Right cardiac atrium (tissue), 5 donors: ENCODE measurements around the gene FAM20C. TPM values are rescaled to one million over a fixed set of nuclear protein-coding genes. Genes with fewer than 3 reads are reported as not detected.

Experiments
- ATAC-seq, 2 donors: fragments of 200-7000 bp; cut with Tn5 transposase; one replicate each; pipeline versions ENCODE4 v1.8.0 to v1.9.1; 2020; ENCODE audit warnings: moderate library complexity in 2 of 2, mild to moderate bottlenecking in 1 of 2
- DNase-seq, 3 donors: peaks; one replicate each; pipeline ENCODE4 v3.0.0-alpha.2; 2020
- H3K27ac ChIP-seq: one replicate; pipeline ENCODE4 v1.5.1; 2013; ENCODE audit warnings: mild to moderate bottlenecking, low read length, control low read depth, moderate library complexity
- H3K27me3 ChIP-seq: one replicate; pipeline ENCODE4 v1.6.1; 2013; ENCODE audit not compliant: control insufficient read depth, insufficient read depth
- H3K4me1 ChIP-seq: one replicate; pipeline ENCODE4 v1.6.1; 2013; ENCODE audit warnings: low read length; ENCODE audit not compliant: control insufficient read depth, insufficient read depth
- H3K4me3 ChIP-seq: one replicate; pipeline ENCODE4 v1.5.1; 2013; ENCODE audit warnings: low read length, control low read depth
- H3K9me3 ChIP-seq: one replicate; pipeline ENCODE4 v1.6.1; 2013; ENCODE audit warnings: low read length; ENCODE audit not compliant: control insufficient read depth
- WGBS: extraction: QIAGEN DNeasy Blood & Tissue Kit; methylation state at CpG from one replicate; pipeline ENCODE4 v1.1.7; 2013; 5-methylcytosine and 5-hydroxymethylcytosine counted together
- intact Hi-C, 4 donors: fragments of 100-400 bp; cut with DNase I; formaldehyde crosslinking; loops; one replicate each; pipeline versions ENCODE4 v1.11.0 to v1.14.0; 2022 to 2023
- polyA plus RNA-seq: library from polyadenylated mRNA; stranded (reverse); fragments of 200-250 nt; gene quantifications from one replicate; pipeline ENCODE4 v1.2.3, GENCODE V29; 2013
- total RNA-seq, 4 donors: library from RNA; stranded (reverse); fragmentation: NEBNext Ultra II Directional; extraction: Animal tissue kit (Norgen Biotek cat#: 25700); gene quantifications; one replicate each; pipeline ENCODE4 v1.2.1, GENCODE V29; 2021
- donor health status: healthy with polysubstance abuse.
- donor health status: DM: no; HTN: yes; CAD: no.
- donor health status: DM: no; HTN: no; CAD: no.
- donor health status: DM: no; HTN: yes; CAD: no; lungs with severe emphysema.
- donor health status: DM: yes; HTN: yes; CAD: no.

Gene FAM20C
- total and polyA plus RNA-seq, 5 donors = 17.6 to 46.3 (median 29.7) TPM

DNA sequence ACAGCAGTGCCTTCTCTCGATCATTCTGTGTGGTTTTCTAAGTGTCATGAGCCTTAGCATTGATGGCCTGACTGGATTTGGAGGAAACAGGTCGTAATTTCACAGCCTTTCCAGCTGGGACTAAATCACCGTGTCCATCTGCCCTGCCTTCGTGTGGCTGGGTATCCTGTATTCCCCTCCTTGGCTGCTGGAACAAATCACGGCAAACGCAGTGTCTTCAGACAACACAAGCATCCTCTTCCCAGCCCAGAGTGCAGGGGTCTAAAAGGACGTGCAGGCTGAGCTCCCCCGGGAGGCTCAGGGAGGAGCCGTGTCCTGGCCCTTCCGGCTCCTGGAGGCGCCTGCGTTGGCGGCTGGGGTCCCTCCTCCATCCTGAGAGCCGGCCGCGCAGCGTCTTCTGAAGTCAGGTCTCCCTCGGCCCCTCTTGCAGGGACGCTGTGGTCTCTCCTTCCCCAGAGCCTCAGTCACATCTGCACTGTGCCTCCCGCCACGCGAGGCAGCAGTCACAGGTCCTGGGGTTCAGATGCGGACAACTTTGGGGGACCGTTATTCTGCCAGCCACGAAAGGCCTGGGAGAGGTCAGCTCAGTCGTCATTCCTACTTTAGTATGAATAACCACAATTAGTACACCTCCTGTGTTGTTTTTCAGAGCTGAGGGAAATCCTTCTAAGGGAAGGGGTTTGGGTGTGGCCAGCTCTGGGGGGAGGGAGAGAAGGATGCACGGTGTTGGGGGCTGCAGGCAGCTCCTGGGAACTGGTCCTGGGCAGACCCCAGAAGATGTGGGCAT lies 41.1 kb downstream of the FAM20C start:
- intact Hi-C loops = no loop called here
- 52% methylated on average over 27 of the region's 27 CpGs for WGBS

GRCh38 chr7:234051-234707 lies 41.8 kb downstream of the FAM20C start:
- Histone ChIP-seq H3K27ac (peak overlapping the region; percentile 76), H3K27me3 (no peaks in the 10 kb centered on the region), H3K4me1 (peaks cover 15% of the 10 kb centered on the region), H3K9me3 (no peaks in the 10 kb centered on the region), H3K4me3 (no peak overlapping the region)
- intact Hi-C loops = no loop called here
- 46% methylated on average over 33 of the region's 33 CpGs for WGBS
- peak; percentile 82 to 89 (median 85) for DNase-seq
- peak; percentile 38 to 56 for ATAC-seq

More for the DNA sequence above, 41.1 kb downstream of the FAM20C start:
- Histone ChIP-seq H3K4me1 (peaks cover 15% of the 10 kb centered on the region), H3K27me3 (no peaks in the 10 kb centered on the region), H3K9me3 (no peaks in the 10 kb centered on the region), H3K27ac (peak overlapping the region; percentile 76), H3K4me3 (no peak overlapping the region)
- peak in 1 of 2 donors; percentile 25 for ATAC-seq
- peak; percentile 65 to 84 (median 82) for DNase-seq

DNA sequence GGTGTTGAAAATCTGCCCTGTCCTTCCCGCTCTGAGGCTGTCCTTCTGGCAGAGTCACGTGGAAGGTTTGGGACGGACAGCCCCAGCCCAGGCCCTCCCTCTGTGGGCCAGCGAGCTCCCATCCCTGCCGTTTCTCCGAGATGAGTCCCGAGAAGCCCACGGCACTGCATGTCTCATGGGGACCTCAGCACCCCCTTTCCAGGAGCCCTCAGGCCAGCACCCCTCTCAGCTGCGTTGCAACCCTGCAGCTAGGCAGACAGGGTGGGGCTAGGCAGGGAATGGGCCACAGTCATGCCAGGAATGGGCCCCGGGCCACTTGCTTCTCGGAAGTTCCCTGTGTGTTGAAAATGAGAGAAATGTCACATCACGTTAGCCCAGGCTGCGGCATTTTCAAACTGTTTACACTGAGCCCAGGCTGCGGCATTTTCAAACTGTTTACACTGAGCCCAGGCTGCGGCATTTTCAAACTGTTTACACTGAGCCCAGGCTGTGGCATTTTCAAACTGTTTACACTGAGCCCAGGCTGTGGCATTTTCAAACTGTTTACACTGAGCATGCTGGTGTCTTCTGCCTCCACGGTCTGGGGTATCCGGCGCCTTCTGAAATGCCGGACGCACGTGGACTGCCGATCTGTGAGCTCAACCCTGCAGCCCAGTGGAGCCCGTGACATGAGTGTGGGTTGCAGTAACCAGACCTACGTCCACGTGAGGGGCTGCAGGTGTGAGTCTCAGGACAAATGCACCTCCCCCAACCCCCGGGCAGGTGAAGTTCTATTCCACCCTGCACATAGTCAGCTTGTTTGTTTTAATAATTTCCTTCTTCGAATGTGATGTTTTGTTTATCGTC lies 42.6 kb downstream of the FAM20C start:
- H3K27me3 ChIP-seq = no peaks in the 10 kb centered on the region
- peak; percentile 71 to 79 for ATAC-seq
- H3K27ac ChIP-seq = peak overlapping the region; percentile 76
- peak; percentile 84 to 89 (median 87) for DNase-seq
- H3K9me3 ChIP-seq = no peaks in the 10 kb centered on the region
- H3K4me1 ChIP-seq = peaks cover 15% of the 10 kb centered on the region
- H3K4me3 ChIP-seq = no peak overlapping the region
- WGBS = 61% methylated on average over 28 of the region's 28 CpGs
- intact Hi-C loops = no loop called here

DNA sequence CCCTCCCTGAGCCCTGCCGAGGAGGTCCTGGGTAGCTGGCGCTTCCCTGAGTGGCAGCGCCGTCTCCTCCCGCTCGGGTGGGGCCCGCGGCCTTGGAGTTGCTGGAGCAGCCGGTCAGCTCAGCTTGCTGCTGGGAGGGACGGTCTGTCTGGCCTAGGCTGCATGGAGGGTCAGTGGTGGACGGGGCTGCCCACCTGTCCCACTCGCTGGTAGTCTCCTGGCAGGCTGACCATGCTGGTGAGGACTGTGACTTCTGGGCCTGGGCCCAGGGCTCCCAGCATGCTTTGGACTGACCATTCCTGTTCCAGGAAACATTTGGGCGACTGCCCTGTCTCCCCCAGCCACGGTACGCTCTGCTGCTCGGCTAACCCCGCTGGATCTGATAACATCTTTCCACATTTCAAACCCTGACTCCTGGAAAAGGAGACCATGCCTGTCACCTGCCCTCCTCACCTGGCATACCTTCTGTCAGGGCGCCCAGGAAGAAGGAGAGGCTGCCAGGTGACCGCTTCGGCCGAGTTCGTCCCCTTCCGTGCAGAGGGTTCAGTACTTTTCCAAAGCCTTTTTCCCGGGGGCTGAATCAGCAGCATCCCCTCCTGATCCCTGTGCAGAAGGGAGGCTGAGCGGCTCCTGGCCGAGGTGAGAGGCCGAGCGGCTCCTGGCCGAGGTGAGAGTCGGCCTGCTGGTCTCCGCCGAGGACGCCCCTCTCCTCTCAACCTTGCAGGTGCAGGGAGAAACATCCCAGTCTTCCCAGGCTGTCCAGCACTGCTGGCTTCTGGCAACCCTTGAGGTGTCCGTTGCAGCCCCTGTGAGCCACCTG lies 43.4 kb downstream of the FAM20C start:
- Histone ChIP-seq H3K27me3 (no peaks in the 10 kb centered on the region), H3K4me3 (no peak overlapping the region), H3K4me1 (peaks cover 18% of the 10 kb centered on the region), H3K27ac (no peak overlapping the region), H3K9me3 (no peaks in the 10 kb centered on the region)
- intact Hi-C loops = no loop called here
- 72% methylated on average over 34 of the region's 34 CpGs for WGBS
- ATAC-seq (peak; percentile 22 to 38), DNase-seq (peak; percentile 70 to 83 (median 82))

- DNase-seq = no peak
- intact Hi-C loops = no loop called here
- ATAC-seq = no peak
- H3K27me3 ChIP-seq = no peaks in the 10 kb centered on the region
- H3K27ac ChIP-seq = no peak overlapping the region
- no peak overlapping the region for H3K4me3 ChIP-seq
- peaks cover 18% of the 10 kb centered on the region for H3K4me1 ChIP-seq
- WGBS = 90% methylated on average over 8 of the region's 8 CpGs
- no peaks in the 10 kb centered on the region for H3K9me3 ChIP-seq
Measured at GRCh38 chr7:236967-237366, 44.6 kb downstream of the FAM20C start.

- WGBS = 90% methylated on average over 7 of the region's 7 CpGs
- Histone ChIP-seq H3K27me3 (no peaks in the 10 kb centered on the region), H3K9me3 (no peaks in the 10 kb centered on the region), H3K4me1 (peaks cover 18% of the 10 kb centered on the region), H3K4me3 (no peak overlapping the region), H3K27ac (no peak overlapping the region)
- DNase-seq (no peak), ATAC-seq (no peak)
- intact Hi-C loops = no loop called here
Measured at GRCh38 chr7:237385-237784, 45.0 kb downstream of the FAM20C start.

DNA sequence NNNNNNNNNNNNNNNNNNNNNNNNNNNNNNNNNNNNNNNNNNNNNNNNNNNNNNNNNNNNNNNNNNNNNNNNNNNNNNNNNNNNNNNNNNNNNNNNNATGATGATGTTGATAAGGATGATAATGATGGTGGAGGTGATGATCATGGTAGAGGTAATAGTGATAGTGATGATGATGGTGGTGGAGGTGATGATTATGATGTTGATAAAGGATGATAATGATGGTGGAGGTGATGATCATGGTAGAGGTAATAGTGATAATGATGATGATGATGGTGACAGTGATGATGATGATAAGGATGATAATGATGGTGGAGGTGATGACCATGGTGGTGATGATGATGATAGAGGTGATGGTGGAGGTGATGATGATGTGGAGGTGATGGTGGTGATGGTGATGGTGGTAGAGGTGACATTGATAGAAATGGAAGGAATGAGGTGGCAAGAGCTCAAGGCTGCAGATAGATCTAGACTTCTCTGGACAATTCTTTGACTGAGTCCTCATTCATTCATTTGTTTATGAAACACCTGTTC lies 47.8 kb downstream of the FAM20C start:
- no peaks in the 10 kb centered on the region for H3K9me3 ChIP-seq
- intact Hi-C loops = no loop called here
- H3K4me1 ChIP-seq = peaks cover 9% of the 10 kb centered on the region
- H3K4me3 ChIP-seq = no peak overlapping the region
- H3K27me3 ChIP-seq = no peaks in the 10 kb centered on the region
- DNase-seq (no peak), ATAC-seq (peak; percentile 28 to 32)
- no peak overlapping the region for H3K27ac ChIP-seq

DNA sequence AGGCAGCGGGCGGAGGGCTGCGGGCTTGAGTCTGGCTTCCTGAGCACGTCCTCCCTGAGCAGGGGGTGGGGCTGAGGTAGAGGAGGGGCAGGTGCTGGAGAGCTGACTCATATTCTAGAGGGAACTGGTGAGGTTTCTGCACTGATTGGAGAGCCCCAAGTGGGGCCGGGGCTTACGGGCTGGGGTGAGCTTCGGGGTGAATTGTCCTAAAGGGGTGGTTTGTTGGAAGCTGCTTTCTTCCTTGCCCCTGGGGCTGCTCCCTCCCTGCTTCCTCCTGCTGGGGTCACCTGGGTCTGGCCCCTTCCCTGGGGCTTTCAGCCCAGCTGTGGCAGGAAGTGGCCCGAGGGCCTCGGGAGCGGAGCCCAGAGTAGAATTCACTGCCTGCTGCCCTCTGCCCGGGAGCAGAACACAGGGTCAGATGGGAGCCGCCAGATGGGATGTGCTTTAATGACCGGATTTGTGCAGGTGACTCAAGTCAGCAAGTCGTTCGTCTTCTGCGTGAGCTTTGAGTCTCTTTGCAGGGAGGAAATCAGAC lies 48.6 kb downstream of the FAM20C start:
- Histone ChIP-seq H3K4me3 (no peak overlapping the region), H3K4me1 (peaks cover 3% of the 10 kb centered on the region), H3K27me3 (no peaks in the 10 kb centered on the region), H3K27ac (no peak overlapping the region), H3K9me3 (no peaks in the 10 kb centered on the region)
- intact Hi-C loops = no loop called here
- DNase-seq (no peak), ATAC-seq (peak in 1 of 2 donors; percentile 10)
- WGBS = 62% methylated on average over 16 of the region's 16 CpGs

- DNase-seq (no peak), ATAC-seq (no peak)
- intact Hi-C loops = no loop called here
- peaks cover 3% of the 10 kb centered on the region for H3K4me1 ChIP-seq
- 94% methylated on average over 13 of the region's 13 CpGs for WGBS
- H3K27me3 ChIP-seq = no peaks in the 10 kb centered on the region
- H3K4me3 ChIP-seq = no peak overlapping the region
- no peak overlapping the region for H3K27ac ChIP-seq
- H3K9me3 ChIP-seq = no peaks in the 10 kb centered on the region
Measured at GRCh38 chr7:241513-241912, 49.1 kb downstream of the FAM20C start.
